ENCODE results near the gene SLC20A1. TPM values are rescaled to one million over a fixed set of nuclear protein-coding genes. Genes with fewer than 3 reads are reported as not detected.
"Not testable (repeated sequence)": the region's sequence is repeated elsewhere in the genome, so short reads cannot be mapped to it uniquely, and the experiment has no call there.

The SLC20A1 gene
- total RNA-seq, 2 experiments from 2014 or later = 81.8 to 84.6 TPM

DNA sequence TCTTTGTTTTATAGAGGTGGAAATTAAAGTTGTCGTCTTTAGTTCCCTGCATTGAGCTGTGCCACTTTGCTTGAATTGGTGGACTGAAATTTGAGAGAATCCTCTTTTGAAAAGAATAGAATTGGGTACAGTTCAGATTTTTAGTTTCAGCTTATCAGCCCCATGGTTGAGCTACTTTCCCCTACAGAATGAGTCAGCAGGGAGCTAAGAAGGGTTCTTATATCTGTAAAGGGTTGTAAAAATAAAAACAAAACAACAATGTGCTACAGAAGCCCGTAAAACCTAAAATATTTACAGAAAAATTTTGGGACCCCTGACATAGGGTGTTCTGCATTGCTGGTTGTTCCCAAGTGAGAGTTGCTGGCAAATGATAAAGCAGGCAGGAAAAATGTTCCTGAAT lies 12.6 kb downstream of the SLC20A1 start:
- H3K4me1 Mint-ChIP-seq = peaks cover 42% of the 10 kb centered on the region

DNA sequence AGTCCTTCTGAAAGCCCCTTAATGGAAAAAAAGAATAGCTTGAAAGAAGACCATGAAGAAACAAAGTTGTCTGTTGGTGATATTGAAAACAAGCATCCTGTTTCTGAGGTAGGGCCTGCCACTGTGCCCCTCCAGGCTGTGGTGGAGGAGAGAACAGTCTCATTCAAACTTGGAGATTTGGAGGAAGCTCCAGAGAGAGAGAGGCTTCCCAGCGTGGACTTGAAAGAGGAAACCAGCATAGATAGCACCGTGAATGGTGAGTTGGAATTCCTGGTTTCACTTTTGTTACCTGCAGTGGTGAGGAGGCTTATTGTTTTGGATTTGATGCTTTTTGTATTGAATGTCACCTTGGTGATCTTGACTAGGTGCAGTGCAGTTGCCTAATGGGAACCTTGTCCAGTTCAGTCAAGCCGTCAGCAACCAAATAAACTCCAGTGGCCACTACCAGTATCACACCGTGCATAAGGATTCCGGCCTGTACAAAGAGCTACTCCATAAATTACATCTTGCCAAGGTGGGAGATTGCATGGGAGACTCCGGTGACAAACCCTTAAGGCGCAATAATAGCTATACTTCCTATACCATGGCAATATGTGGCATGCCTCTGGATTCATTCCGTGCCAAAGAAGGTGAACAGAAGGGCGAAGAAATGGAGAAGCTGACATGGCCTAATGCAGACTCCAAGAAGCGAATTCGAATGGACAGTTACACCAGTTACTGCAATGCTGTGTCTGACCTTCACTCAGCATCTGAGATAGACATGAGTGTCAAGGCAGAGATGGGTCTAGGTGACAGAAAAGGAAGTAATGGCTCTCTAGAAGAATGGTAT lies 13.3 kb downstream of the SLC20A1 start:
- no peak for DNase-seq
- Mint-ChIP-seq H3K36me3 (peaks cover 61% of the 10 kb centered on the region), H3K27ac (peak overlapping the region; percentile 65), H3K4me3 (no peak overlapping the region), H3K9me3 (no peaks in the 10 kb centered on the region), H3K27me3 (no peaks in the 10 kb centered on the region), H3K4me1 (peaks cover 41% of the 10 kb centered on the region)

More for the DNA sequence above, 12.6 kb downstream of the SLC20A1 start:
- no peaks in the 10 kb centered on the region for H3K27me3 Mint-ChIP-seq
- H3K27ac Mint-ChIP-seq = peak overlapping the region; percentile 42
- peaks cover 57% of the 10 kb centered on the region for H3K36me3 Mint-ChIP-seq
- H3K9me3 Mint-ChIP-seq = no peaks in the 10 kb centered on the region
- no peak for DNase-seq
- H3K4me3 Mint-ChIP-seq = no peak overlapping the region

- Mint-ChIP-seq H3K27me3 (no peaks in the 10 kb centered on the region), H3K4me1 (peaks cover 41% of the 10 kb centered on the region), H3K9me3 (no peaks in the 10 kb centered on the region), H3K36me3 (peaks cover 53% of the 10 kb centered on the region), H3K4me3 (no peak overlapping the region), H3K27ac (peak overlapping the region; percentile 1)
- DNase-seq = no peak
Observed at GRCh38 chr2:112660138-112660537, 14.4 kb downstream of the SLC20A1 start.

- Mint-ChIP-seq H3K4me1 (peaks cover 41% of the 10 kb centered on the region), H3K4me3 (no peak overlapping the region), H3K36me3 (peaks cover 52% of the 10 kb centered on the region), H3K9me3 (no peaks in the 10 kb centered on the region), H3K27ac (peak overlapping the region; percentile 14), H3K27me3 (no peaks in the 10 kb centered on the region)
- DNase-seq = no peak
Observed at GRCh38 chr2:112661656-112662305, 16.0 kb downstream of the SLC20A1 start.

DNA sequence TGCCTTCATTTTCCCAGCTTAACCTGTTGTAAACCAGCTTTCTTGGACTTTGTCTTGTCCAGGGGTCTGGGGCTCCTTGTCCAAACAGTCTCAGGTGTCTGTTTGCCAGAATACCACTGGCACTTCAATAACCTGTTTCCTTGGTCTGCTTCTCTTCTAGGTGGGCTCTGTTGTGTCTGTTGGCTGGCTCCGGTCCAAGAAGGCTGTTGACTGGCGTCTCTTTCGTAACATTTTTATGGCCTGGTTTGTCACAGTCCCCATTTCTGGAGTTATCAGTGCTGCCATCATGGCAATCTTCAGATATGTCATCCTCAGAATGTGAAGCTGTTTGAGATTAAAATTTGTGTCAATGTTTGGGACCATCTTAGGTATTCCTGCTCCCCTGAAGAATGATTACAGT lies 17.0 kb downstream of the SLC20A1 start:
- H3K36me3 Mint-ChIP-seq = peaks cover 46% of the 10 kb centered on the region
- H3K4me1 Mint-ChIP-seq = peaks cover 35% of the 10 kb centered on the region
- H3K27me3 Mint-ChIP-seq = no peaks in the 10 kb centered on the region
- no peak overlapping the region for H3K4me3 Mint-ChIP-seq
- no peaks in the 10 kb centered on the region for H3K9me3 Mint-ChIP-seq
- H3K27ac Mint-ChIP-seq = no peak overlapping the region
- DNase-seq = no peak

- H3K4me1 Mint-ChIP-seq = peaks cover 17% of the 10 kb centered on the region
Observed at GRCh38 chr2:112664689-112665088, 18.9 kb downstream of the SLC20A1 start.

GRCh38 chr2:112665113-112665780 lies 19.5 kb downstream of the SLC20A1 start:
- no peak overlapping the region for H3K4me3 Mint-ChIP-seq
- H3K27me3 Mint-ChIP-seq = no peaks in the 10 kb centered on the region
- H3K27ac Mint-ChIP-seq = no peak overlapping the region
- peaks cover 12% of the 10 kb centered on the region for H3K4me1 Mint-ChIP-seq
- no peaks in the 10 kb centered on the region for H3K9me3 Mint-ChIP-seq
- DNase-seq = no peak
- H3K36me3 Mint-ChIP-seq = peaks cover 29% of the 10 kb centered on the region

More at GRCh38 chr2:112664689-112665088, 18.9 kb downstream of the SLC20A1 start:
- Mint-ChIP-seq H3K9me3 (no peaks in the 10 kb centered on the region), H3K36me3 (peaks cover 34% of the 10 kb centered on the region), H3K27me3 (no peaks in the 10 kb centered on the region), H3K4me3 (no peak overlapping the region), H3K27ac (no peak overlapping the region)
- no peak for DNase-seq

- DNase-seq = no peak
- Mint-ChIP-seq H3K27me3 (no peaks in the 10 kb centered on the region), H3K4me1 (peaks cover 4% of the 10 kb centered on the region), H3K9me3 (no peaks in the 10 kb centered on the region), H3K27ac (no peak overlapping the region), H3K36me3 (peaks cover 21% of the 10 kb centered on the region), H3K4me3 (no peak overlapping the region)
Observed at GRCh38 chr2:112666761-112667122, 21.0 kb downstream of the SLC20A1 start.

DNA sequence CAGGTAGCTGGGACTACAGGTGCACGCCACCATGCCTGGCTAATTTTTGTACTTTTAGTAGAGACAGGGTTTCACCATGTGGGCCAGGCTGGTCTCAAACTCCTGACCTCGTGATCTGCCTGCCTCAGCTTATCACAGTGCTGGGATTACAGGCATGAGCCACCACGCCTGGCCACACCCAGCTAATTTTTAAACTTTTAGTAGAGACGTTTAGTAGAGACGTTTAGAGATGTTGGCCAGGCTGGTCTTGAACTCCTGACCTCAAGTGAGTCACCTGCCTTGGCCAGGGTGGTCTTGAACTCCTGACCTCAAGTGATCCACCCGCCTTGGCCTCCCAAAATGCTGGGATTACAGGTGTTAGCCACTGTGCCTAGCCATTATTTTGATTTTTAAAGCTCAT lies 21.8 kb downstream of the SLC20A1 start:
- not testable (repeated sequence) for DNase-seq, H3K27me3 Mint-ChIP-seq, H3K27ac Mint-ChIP-seq, H3K9me3 Mint-ChIP-seq, H3K4me3 Mint-ChIP-seq, H3K4me1 Mint-ChIP-seq
- H3K36me3 Mint-ChIP-seq = peaks cover 19% of the 10 kb centered on the region

- H3K36me3 Mint-ChIP-seq = peaks cover 7% of the 10 kb centered on the region
- no peak for DNase-seq
- H3K27ac Mint-ChIP-seq = no peak overlapping the region
- peaks cover 6% of the 10 kb centered on the region for H3K4me1 Mint-ChIP-seq
- peaks cover 14% of the 10 kb centered on the region for H3K27me3 Mint-ChIP-seq
- H3K9me3 Mint-ChIP-seq = no peaks in the 10 kb centered on the region
- no peak overlapping the region for H3K4me3 Mint-ChIP-seq
Observed at GRCh38 chr2:112669667-112670066, 23.9 kb downstream of the SLC20A1 start.

DNA sequence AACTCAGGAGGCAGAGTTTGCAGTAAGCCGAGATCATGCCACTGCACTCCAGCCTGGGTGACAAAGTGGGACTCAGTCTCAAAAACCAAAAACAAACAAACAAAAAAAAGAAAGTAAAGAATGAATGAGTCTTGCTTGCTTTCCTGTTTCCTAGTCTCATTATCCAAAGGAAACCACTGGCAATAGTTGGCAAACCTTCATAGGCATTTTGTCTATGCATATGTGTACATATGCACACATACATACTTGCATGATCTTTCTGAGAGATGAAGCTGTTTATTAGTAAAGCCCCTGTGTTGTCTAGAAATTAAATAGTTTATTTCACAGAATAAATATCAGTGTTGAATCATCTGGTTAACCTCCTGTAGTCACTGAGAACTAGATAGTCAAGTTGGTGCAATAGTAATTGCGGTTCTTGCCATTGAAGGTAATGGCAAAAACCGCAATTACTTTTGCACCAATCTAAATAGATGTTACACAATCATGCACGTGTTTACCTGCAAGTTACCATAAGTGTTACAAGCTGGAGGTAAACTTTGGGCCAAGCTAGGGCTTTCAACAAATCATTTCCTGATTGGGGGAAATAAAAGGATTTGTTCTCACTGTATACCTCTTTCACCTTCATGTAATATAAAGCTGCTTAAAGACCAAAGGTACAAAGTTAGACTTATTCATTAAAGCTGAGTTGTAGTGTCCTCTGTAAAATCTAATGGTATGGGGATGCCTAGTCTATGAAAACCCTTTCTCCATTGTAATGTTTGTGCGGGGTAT lies 24.7 kb downstream of the SLC20A1 start:
- Mint-ChIP-seq H3K27me3 (peaks cover 15% of the 10 kb centered on the region), H3K9me3 (no peaks in the 10 kb centered on the region), H3K4me3 (no peak overlapping the region), H3K27ac (no peak overlapping the region), H3K36me3 (peaks cover 7% of the 10 kb centered on the region), H3K4me1 (peaks cover 6% of the 10 kb centered on the region)
- DNase-seq = no peak

DNA sequence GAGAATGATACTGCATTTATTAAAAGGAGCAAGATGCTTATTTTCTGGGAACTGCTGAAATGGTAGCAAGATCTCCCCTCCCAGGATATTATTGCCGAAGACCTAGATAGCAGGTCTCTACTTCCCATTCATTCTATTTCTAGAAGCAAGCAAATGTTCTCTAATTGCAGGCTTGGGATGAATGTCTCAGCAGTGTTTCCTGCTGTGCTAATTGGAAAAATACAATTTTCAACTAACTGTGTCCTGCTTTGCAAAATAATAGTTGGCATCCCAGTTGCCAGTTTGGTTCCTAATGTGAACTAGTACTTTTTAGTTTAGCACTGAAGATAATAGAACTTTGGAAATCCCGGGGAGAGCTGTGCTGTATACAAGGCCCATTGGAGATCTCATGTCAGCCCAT lies 26.1 kb downstream of the SLC20A1 start:
- H3K27ac Mint-ChIP-seq = no peak overlapping the region
- DNase-seq = no peak
- H3K9me3 Mint-ChIP-seq = no peaks in the 10 kb centered on the region
- peaks cover 3% of the 10 kb centered on the region for H3K36me3 Mint-ChIP-seq
- H3K4me3 Mint-ChIP-seq = no peak overlapping the region
- H3K4me1 Mint-ChIP-seq = peaks cover 3% of the 10 kb centered on the region
- peaks cover 15% of the 10 kb centered on the region for H3K27me3 Mint-ChIP-seq

GRCh38 chr2:112673008-112673407 lies 27.3 kb downstream of the SLC20A1 start:
- Mint-ChIP-seq H3K9me3 (no peaks in the 10 kb centered on the region), H3K27ac (no peak overlapping the region), H3K36me3 (peaks cover 3% of the 10 kb centered on the region), H3K27me3 (peaks cover 15% of the 10 kb centered on the region), H3K4me3 (no peak overlapping the region), H3K4me1 (peaks cover 3% of the 10 kb centered on the region)
- no peak for DNase-seq

DNA sequence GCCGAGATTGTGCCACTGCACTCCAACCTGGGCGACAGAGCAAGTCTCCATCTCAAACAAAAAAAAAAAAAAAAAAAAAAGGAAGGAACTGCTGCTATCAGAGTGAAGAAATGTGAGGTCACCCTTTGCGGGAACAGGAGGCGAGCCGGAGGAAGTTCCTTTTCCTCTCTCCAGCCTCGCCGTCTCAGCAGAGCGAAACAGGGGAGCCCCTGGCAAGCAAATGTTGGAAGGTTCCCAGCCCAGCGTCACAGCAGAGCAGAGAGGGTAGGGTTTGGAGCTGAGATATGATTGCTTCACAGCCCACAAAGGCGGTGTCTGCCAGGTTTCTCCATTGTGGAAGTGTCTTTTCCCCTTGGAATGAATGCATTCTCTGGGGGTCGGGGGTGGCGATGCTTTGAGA lies 28.5 kb downstream of the SLC20A1 start:
- no peak overlapping the region for H3K4me3 Mint-ChIP-seq
- H3K27ac Mint-ChIP-seq = no peak overlapping the region
- H3K4me1 Mint-ChIP-seq = peaks cover 3% of the 10 kb centered on the region
- H3K9me3 Mint-ChIP-seq = no peaks in the 10 kb centered on the region
- H3K36me3 Mint-ChIP-seq = peaks cover 1% of the 10 kb centered on the region
- H3K27me3 Mint-ChIP-seq = peaks cover 15% of the 10 kb centered on the region
- DNase-seq = no peak

DNA sequence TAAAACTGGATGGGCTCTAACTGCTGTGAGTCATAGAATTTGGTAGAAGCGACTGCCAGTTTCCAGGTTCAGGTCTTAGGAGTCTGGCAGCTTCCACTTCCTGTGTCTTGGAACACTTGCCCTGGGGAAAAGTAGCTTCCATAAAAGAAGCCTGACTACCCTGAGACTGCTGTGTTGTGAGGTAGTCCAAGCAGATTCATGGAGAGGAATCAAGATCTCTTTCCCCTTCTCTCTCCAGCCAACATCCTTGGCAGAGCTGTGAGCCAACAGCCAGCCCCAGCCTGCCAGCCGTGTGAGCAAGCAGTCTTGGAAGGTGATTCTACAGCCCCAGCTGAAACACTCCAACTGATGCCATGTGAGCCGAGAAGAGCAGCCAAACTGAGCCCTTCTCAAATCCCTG lies 33.7 kb downstream of the SLC20A1 start:
- no peaks in the 10 kb centered on the region for H3K9me3 Mint-ChIP-seq
- H3K4me3 Mint-ChIP-seq = no peak overlapping the region
- H3K27ac Mint-ChIP-seq = no peak overlapping the region
- H3K4me1 Mint-ChIP-seq = no peaks in the 10 kb centered on the region
- H3K27me3 Mint-ChIP-seq = peaks cover 3% of the 10 kb centered on the region
- no peak for DNase-seq
- no peaks in the 10 kb centered on the region for H3K36me3 Mint-ChIP-seq
